IMR-90 (cell line): ENCODE data around the gene RGS19. TPM values are rescaled to one million over a fixed set of nuclear protein-coding genes. Genes with fewer than 3 reads are reported as not detected.

Experiments used
- ATAC-seq: fragments of 200-7000 bp; cut with Tn5 transposase; 2 replicates; pipeline ENCODE4 v1.9.1; 2020; ENCODE audit warnings: low read depth, mild to moderate bottlenecking, moderate library complexity
- BruUV-seq: library from RNA; stranded (reverse); fragments of 400-500 nt; replicated peaks from 2 replicates; lab custom pipeline; 2021; lab: Mats Ljungman, UMichigan
- CTCF ChIA-PET: fragments of 300-600 bp; formaldehyde crosslinking; extraction: SDS; loops from one replicate; lab custom pipeline; 2021; ENCODE audit warnings: antibody characterized with exemption; lab: Yijun Ruan, JAX
- POLR2A ChIA-PET: fragments of 300-600 bp; sonication (Branson Sonifier 250); formaldehyde crosslinking; loops from one replicate; lab custom pipeline; 2022; ENCODE audit warnings: antibody characterized with exemption; ENCODE audit not compliant: unreplicated experiment; lab: Charles Lee
- DNase-seq: peaks from one replicate; pipeline ENCODE4 v3.0.0; 2013
- H2AFZ ChIP-seq: replicated peaks from 2 replicates; pipeline ENCODE3; 2013; ENCODE audit warnings: low read length, mild to moderate bottlenecking; ENCODE audit not compliant: poor library complexity
- H2AK5ac ChIP-seq: 2 replicates; pipeline ENCODE4 v1.6.1; 2013; ENCODE audit warnings: low read depth, low read length, inconsistent platforms
- H2AK9ac ChIP-seq: replicated peaks from 2 replicates; pipeline ENCODE3; 2013; ENCODE audit warnings: mild to moderate bottlenecking, low read depth, low read length, moderate library complexity; ENCODE audit not compliant: poor library complexity
- H2BK120ac ChIP-seq: 2 replicates; pipeline ENCODE4 v1.6.1; 2013; ENCODE audit warnings: low read depth, low read length, inconsistent platforms
- H2BK15ac ChIP-seq: 3 replicates; pipeline ENCODE4 v1.6.1; 2013; ENCODE audit warnings: low read depth, low read length, inconsistent platforms
- H2BK20ac ChIP-seq: 2 replicates; pipeline ENCODE4 v1.6.1; 2013; ENCODE audit warnings: low read depth, mild to moderate bottlenecking, inconsistent platforms, low read length, moderate library complexity
- H2BK5ac ChIP-seq: 2 replicates; pipeline ENCODE4 v1.6.1; 2013; ENCODE audit warnings: mild to moderate bottlenecking, low read depth, low read length, inconsistent platforms; ENCODE audit not compliant: poor library complexity, severe bottlenecking
- H3K14ac ChIP-seq: replicated peaks from 2 replicates; pipeline ENCODE4 v1.6.1; 2013; ENCODE audit warnings: low read depth, low read length, inconsistent platforms
- H3K18ac ChIP-seq: 2 replicates; pipeline ENCODE4 v1.6.1; 2013; ENCODE audit warnings: low read depth, low read length, control low read depth
- H3K23ac ChIP-seq: 2 replicates; pipeline ENCODE4 v1.6.1; 2013; ENCODE audit warnings: low read depth, low read length, inconsistent platforms
- H3K27ac ChIP-seq: 2 replicates; pipeline ENCODE4 v1.5.1; 2013; ENCODE audit warnings: mild to moderate bottlenecking, control low read depth, low read length; ENCODE audit not compliant: insufficient read depth
- H3K27me3 ChIP-seq: 2 replicates; pipeline ENCODE4 v1.6.1; 2013; ENCODE audit warnings: low read length; ENCODE audit not compliant: control insufficient read depth, insufficient read depth
- H3K36me3 ChIP-seq: 2 replicates; pipeline ENCODE4 v1.6.1; 2013; ENCODE audit warnings: low read length, mixed read lengths; ENCODE audit not compliant: control insufficient read depth, insufficient read depth
- H3K4ac ChIP-seq: 2 replicates; pipeline ENCODE4 v1.6.1; 2013; ENCODE audit warnings: low read depth, low read length, inconsistent platforms
- H3K4me1 ChIP-seq: 2 replicates; pipeline ENCODE4 v1.6.1; 2013; ENCODE audit warnings: low read length, mixed read lengths; ENCODE audit not compliant: control insufficient read depth, insufficient read depth
- H3K4me2 ChIP-seq: 2 replicates; pipeline ENCODE4 v1.6.1; 2013; ENCODE audit warnings: low read depth, mild to moderate bottlenecking, control low read depth, low read length, moderate library complexity
- H3K4me3 ChIP-seq: 2 replicates; pipeline ENCODE4 v1.5.1; 2013; ENCODE audit warnings: low read depth, mild to moderate bottlenecking, control low read depth, low read length, moderate library complexity; ENCODE audit not compliant: insufficient read depth
- H3K56ac ChIP-seq: 2 replicates; pipeline ENCODE4 v1.6.1; 2013; ENCODE audit warnings: low read length, inconsistent platforms; ENCODE audit not compliant: insufficient read depth; ENCODE audit errors: extremely low read depth
- H3K79me1 ChIP-seq, 2 experiments: 2 replicates each; pipeline ENCODE4 v1.6.1; 2013; ENCODE audit warnings: low read length in 2 of 2, inconsistent platforms in 1 of 2, low read depth in 1 of 2
- H3K9ac ChIP-seq: 2 replicates; pipeline ENCODE4 v1.6.1; 2013; ENCODE audit warnings: low read depth, low read length, control low read depth
- H3K9me1 ChIP-seq: 2 replicates; pipeline ENCODE4 v1.6.1; 2013; ENCODE audit warnings: low read length, inconsistent platforms; ENCODE audit not compliant: insufficient read depth
- H3K9me3 ChIP-seq: 2 replicates; pipeline ENCODE4 v1.6.1; 2013; ENCODE audit warnings: low read length; ENCODE audit not compliant: control insufficient read depth, insufficient read depth
- H4K20me1 ChIP-seq: 2 replicates; pipeline ENCODE4 v1.6.1; 2013; ENCODE audit warnings: low read length, inconsistent platforms; ENCODE audit not compliant: insufficient read depth
- H4K5ac ChIP-seq: 2 replicates; pipeline ENCODE4 v1.6.1; 2013; ENCODE audit warnings: mild to moderate bottlenecking, low read depth, low read length, control low read depth
- H4K8ac ChIP-seq, 2 experiments: 2 replicates each; pipeline ENCODE4 v1.6.1; 2013; ENCODE audit warnings: low read depth in 2 of 2, low read length in 2 of 2, control low read depth in 1 of 2, inconsistent platforms in 1 of 2
- H4K91ac ChIP-seq: 2 replicates; pipeline ENCODE4 v1.6.1; 2013; ENCODE audit warnings: low read depth, low read length, inconsistent platforms; ENCODE audit not compliant: insufficient read depth
- BHLHE40 ChIP-seq: fragments of 150-350 bp; IDR thresholded peaks from 2 replicates; pipeline ENCODE4 v1.6.1; 2016; ENCODE audit warnings: mild to moderate bottlenecking, low read depth, low read length
- CEBPB ChIP-seq: IDR thresholded peaks from 2 replicates; pipeline ENCODE4 v1.6.1; 2012; ENCODE audit warnings: low read depth, low read length, improper control_type of control experiment
- CHD1 ChIP-seq: IDR thresholded peaks from 2 replicates; pipeline ENCODE4 v1.6.1; 2012; ENCODE audit warnings: low read depth, low read length, improper control_type of control experiment
- FOS ChIP-seq: fragments of 150-350 bp; IDR thresholded peaks from 2 replicates; pipeline ENCODE4 v1.6.1; 2016; ENCODE audit warnings: low read depth, low read length
- MAFK ChIP-seq: IDR thresholded peaks from 2 replicates; pipeline ENCODE4 v1.6.1; 2012; ENCODE audit warnings: low read depth, low read length, improper control_type of control experiment
- MXI1 ChIP-seq: IDR thresholded peaks from 2 replicates; pipeline ENCODE4 v1.6.1; 2012; ENCODE audit warnings: low read depth, mild to moderate bottlenecking, low read length, moderate library complexity, borderline replicate concordance
- NFE2L2 ChIP-seq: fragments of 150-350 bp; IDR thresholded peaks from 2 replicates; pipeline ENCODE4 v1.6.1; 2016; ENCODE audit warnings: low read depth, mild to moderate bottlenecking, low read length
- POLR2A ChIP-seq: IDR thresholded peaks from 2 replicates; pipeline ENCODE4 v1.6.1; 2012; ENCODE audit warnings: mild to moderate bottlenecking, low read depth, low read length
- RAD21 ChIP-seq: IDR thresholded peaks from 2 replicates; pipeline ENCODE4 v1.6.1; 2012; ENCODE audit warnings: low read length, improper control_type of control experiment
- RCOR1 ChIP-seq: IDR thresholded peaks from 2 replicates; pipeline ENCODE4 v1.6.1; 2012; ENCODE audit warnings: mild to moderate bottlenecking, low read length, improper control_type of control experiment; ENCODE audit not compliant: insufficient replicate concordance
- RFX5 ChIP-seq: IDR thresholded peaks from 2 replicates; pipeline ENCODE4 v1.8.0; 2012; ENCODE audit warnings: low read depth, mild to moderate bottlenecking, low read length, moderate library complexity
- SMC3 ChIP-seq: fragments of 150-350 bp; IDR thresholded peaks from 2 replicates; pipeline ENCODE4 v1.6.1; 2016; ENCODE audit warnings: low read depth, mild to moderate bottlenecking, antibody characterized with exemption, low read length, moderate library complexity
- WGBS, 2 experiments: methylation state at CpG; one replicate each; pipeline versions ENCODE4 v1.1.5 to v1.1.7; 2013; ENCODE audit warnings: missing lambda C conversion rate in 2 of 2; ENCODE audit not compliant: insufficient read length in 1 of 2; ENCODE audit errors: extremely low coverage in 2 of 2; 5-methylcytosine and 5-hydroxymethylcytosine counted together
- dilution Hi-C: fragments of 300-500 bp; cut with HindIII; formaldehyde crosslinking; loops from one replicate; pipeline ENCODE4 v1.14.3; 2018; ENCODE audit warnings: low sequenced_read_pairs; ENCODE audit not compliant: unreplicated experiment
- in situ Hi-C: fragments of 300-500 bp; cut with MboI; formaldehyde crosslinking; loops from 3 replicates; pipeline ENCODE4 v1.14.3; 2019; ENCODE audit warnings: low sequenced_read_pairs, inconsistent platforms, mixed read lengths
- intact Hi-C: fragments of 100-400 bp; cut with micrococcal nuclease; formaldehyde crosslinking; loops from 2 replicates; pipeline ENCODE4 v1.10.0; 2022
- polyA plus RNA-seq, 3 experiments: library from polyadenylated mRNA; depleted of rRNA; stranded (reverse); fragments of >200 nt; gene quantifications; 2 replicates each; pipeline ENCODE4 v1.2.3, GENCODE V29; 2012; ENCODE audit warnings: low replicate concordance in 1 of 3
- total RNA-seq: library from RNA; depleted of rRNA; stranded (reverse); fragments of >200 nt; gene quantifications from 2 replicates; pipeline ENCODE4 v1.2.3, GENCODE V29; 2012
- TF ChIP-seq, protein P1 (sequence below): conservative IDR thresholded peaks from 2 replicates; pipeline ENCODE4 v1.5.1; 2012; ENCODE audit warnings: mild to moderate bottlenecking, low read depth, low read length, improper control_type of control experiment
- TF ChIP-seq, protein P2 (sequence below): fragments of 150-350 bp; IDR thresholded peaks from 2 replicates; pipeline ENCODE4 v1.6.1; 2016; ENCODE audit warnings: low read depth, mild to moderate bottlenecking, low read length, moderate library complexity, borderline replicate concordance
- TF ChIP-seq, protein P3 (sequence below): fragments of 150-350 bp; IDR thresholded peaks from 2 replicates; pipeline ENCODE4 v1.6.1; 2017; ENCODE audit warnings: mild to moderate bottlenecking, antibody characterized with exemption, low read length, low read depth

The RGS19 gene
- total and polyA plus RNA-seq, 2 of the 4 experiments (the other 2 are of a cell fraction), result 7.7 to 17.5 TPM

- POLR2A ChIA-PET, result interaction anchor here (0.6 kb wide), 1 partner anchor 170 kb away, joined by 9 read pairs; no protein-coding TSS in a partner anchor
- H2BK20ac ChIP-seq, result no peak overlapping the region
- WGBS, 2 experiments, result 0% methylated on average over 1 of the region's 12 CpGs; no CpG with 5 or more reads in 1 of the 2 experiments
- TF ChIP-seq MXI1 (no peak), BHLHE40 (no peak), CEBPB (no peak), RCOR1 (no peak), CHD1 (no peak), POLR2A (no peak), SMC3 (no peak), MAFK (no peak), RAD21 (no peak), RFX5 (no peak), FOS (no peak), NFE2L2 (no peak)
- TF ChIP-seq, protein P1, sequence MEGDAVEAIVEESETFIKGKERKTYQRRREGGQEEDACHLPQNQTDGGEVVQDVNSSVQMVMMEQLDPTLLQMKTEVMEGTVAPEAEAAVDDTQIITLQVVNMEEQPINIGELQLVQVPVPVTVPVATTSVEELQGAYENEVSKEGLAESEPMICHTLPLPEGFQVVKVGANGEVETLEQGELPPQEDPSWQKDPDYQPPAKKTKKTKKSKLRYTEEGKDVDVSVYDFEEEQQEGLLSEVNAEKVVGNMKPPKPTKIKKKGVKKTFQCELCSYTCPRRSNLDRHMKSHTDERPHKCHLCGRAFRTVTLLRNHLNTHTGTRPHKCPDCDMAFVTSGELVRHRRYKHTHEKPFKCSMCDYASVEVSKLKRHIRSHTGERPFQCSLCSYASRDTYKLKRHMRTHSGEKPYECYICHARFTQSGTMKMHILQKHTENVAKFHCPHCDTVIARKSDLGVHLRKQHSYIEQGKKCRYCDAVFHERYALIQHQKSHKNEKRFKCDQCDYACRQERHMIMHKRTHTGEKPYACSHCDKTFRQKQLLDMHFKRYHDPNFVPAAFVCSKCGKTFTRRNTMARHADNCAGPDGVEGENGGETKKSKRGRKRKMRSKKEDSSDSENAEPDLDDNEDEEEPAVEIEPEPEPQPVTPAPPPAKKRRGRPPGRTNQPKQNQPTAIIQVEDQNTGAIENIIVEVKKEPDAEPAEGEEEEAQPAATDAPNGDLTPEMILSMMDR, result no peak
- TF ChIP-seq, protein P2, sequence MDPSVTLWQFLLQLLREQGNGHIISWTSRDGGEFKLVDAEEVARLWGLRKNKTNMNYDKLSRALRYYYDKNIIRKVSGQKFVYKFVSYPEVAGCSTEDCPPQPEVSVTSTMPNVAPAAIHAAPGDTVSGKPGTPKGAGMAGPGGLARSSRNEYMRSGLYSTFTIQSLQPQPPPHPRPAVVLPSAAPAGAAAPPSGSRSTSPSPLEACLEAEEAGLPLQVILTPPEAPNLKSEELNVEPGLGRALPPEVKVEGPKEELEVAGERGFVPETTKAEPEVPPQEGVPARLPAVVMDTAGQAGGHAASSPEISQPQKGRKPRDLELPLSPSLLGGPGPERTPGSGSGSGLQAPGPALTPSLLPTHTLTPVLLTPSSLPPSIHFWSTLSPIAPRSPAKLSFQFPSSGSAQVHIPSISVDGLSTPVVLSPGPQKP, result no peak
- TF ChIP-seq, protein P3, sequence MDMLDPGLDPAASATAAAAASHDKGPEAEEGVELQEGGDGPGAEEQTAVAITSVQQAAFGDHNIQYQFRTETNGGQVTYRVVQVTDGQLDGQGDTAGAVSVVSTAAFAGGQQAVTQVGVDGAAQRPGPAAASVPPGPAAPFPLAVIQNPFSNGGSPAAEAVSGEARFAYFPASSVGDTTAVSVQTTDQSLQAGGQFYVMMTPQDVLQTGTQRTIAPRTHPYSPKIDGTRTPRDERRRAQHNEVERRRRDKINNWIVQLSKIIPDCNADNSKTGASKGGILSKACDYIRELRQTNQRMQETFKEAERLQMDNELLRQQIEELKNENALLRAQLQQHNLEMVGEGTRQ, result no peak
Observed at GRCh38 chr20:64040231-64041039, 38.9 kb downstream of the RGS19 start.

More at GRCh38 chr20:64040231-64041039, 38.9 kb downstream of the RGS19 start:
- Histone ChIP-seq H3K4ac (no peak overlapping the region), H3K27ac (no peak overlapping the region), H4K8ac (no peak overlapping the region), H3K4me1 (peaks cover 5% of the 10 kb centered on the region; the same call in 1 of the 2 replicates), H2BK15ac (no peak overlapping the region), H3K4me2 (no peak overlapping the region), H4K20me1 (peaks cover 5% of the 10 kb centered on the region; the same call in 1 of the 2 replicates), H4K5ac (no peak overlapping the region), H3K36me3 (no peaks in the 10 kb centered on the region), H2BK5ac (no peak overlapping the region), H3K14ac (no peak overlapping the region), H3K18ac (no peak overlapping the region), H3K79me1 (no peaks in the 10 kb centered on the region), H3K9me3 (no peaks in the 10 kb centered on the region), H3K23ac (no peak overlapping the region), H2AK5ac (no peak overlapping the region), H2AK9ac (no peak overlapping the region), H3K27me3 (peaks cover 50% of the 10 kb centered on the region), H2AFZ (no peak overlapping the region), H3K4me3 (no peak overlapping the region), H2BK120ac (no peak overlapping the region), H3K9ac (no peak overlapping the region), H4K91ac (no peak overlapping the region), H3K9me1 (no peaks in the 10 kb centered on the region), H3K56ac (no peak overlapping the region)
- in situ Hi-C loops (no loop called here), intact Hi-C loops (no loop called here), dilution Hi-C loops (no loop called here)
- no peak for ATAC-seq
- DNase-seq, result no peak
- no TSS peak for BruUV-seq
- CTCF ChIA-PET, result no interaction called here
